ENCODE results near the gene ZCCHC7. TPM values are rescaled to one million over a fixed set of nuclear protein-coding genes. Genes with fewer than 3 reads are reported as not detected.

ZCCHC7 gene
- total RNA-seq, 2 donors from 2014 or later, result 21.2 to 22.7 TPM

DNA sequence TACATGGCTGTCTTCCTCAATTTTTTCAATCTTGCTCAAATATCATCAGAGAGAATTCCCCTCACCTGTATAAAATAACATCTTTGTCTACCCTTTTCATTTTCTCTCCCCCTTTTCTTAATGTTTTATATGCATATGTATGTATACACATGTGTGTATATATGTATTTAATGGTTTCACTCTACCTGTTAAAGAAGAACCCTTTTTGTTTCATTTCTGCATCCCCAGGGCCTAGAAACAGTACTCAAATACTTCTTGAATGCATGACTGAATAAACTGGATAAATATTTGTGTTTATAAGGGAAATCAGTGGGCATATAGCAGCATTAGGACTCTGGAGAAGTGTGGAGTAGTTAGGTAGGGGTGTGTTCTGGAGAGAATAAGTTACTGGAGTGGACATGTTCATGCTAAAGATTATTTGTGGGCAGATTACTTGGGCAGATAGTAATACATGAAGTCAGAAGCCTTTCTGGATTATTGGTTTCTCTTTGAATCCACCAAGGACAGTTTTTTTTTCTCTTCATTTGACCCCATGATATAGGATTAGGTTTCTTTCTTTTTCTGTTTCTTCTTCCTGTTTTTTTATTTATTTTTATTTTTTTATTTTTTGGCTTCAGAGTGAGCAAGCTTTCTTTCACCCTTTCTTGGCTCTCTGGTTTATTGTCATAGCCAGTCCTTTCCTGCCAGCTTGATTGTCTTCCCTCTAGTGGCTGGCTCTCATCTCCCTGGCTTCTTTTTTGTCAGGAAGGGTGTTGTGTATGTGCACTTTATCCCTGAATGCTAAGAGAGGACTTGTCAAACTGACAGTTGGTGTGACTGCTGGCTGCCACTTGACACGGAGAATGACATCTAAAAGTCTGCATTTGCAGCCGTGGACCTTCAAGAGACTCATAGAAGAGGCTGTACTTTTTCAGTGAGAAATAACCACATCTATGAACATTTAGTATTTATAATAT is 89.3 kb downstream of the ZCCHC7 start:
- Mint-ChIP-seq H3K27me3 (ENCODE audit: insufficient read depth) (no peaks in the 10 kb centered on the region), H3K4me1 (peaks cover 2% of the 10 kb centered on the region), H3K9me3 (no peaks in the 10 kb centered on the region), H3K4me3 (no peak overlapping the region), H3K36me3 (ENCODE audit: low read depth) (peaks cover 6% of the 10 kb centered on the region), H3K27ac (no peak overlapping the region)
- no peaks in the 10 kb centered on the region for H3K27me3 ChIP-seq (ENCODE audit: control insufficient read depth, insufficient read depth, low read length, poor library complexity, severe bottlenecking)
- TF ChIP-seq, protein P1, sequence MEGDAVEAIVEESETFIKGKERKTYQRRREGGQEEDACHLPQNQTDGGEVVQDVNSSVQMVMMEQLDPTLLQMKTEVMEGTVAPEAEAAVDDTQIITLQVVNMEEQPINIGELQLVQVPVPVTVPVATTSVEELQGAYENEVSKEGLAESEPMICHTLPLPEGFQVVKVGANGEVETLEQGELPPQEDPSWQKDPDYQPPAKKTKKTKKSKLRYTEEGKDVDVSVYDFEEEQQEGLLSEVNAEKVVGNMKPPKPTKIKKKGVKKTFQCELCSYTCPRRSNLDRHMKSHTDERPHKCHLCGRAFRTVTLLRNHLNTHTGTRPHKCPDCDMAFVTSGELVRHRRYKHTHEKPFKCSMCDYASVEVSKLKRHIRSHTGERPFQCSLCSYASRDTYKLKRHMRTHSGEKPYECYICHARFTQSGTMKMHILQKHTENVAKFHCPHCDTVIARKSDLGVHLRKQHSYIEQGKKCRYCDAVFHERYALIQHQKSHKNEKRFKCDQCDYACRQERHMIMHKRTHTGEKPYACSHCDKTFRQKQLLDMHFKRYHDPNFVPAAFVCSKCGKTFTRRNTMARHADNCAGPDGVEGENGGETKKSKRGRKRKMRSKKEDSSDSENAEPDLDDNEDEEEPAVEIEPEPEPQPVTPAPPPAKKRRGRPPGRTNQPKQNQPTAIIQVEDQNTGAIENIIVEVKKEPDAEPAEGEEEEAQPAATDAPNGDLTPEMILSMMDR (conservative IDR thresholded peaks at IDR 0.05), result peak; percentile 68
- H3K4me3 ChIP-seq (ENCODE audit: low read length), result no peak overlapping the region
- DNase-seq, result no peak
- 20 to 60% methylated on average over 1 to 2 of the region's 2 CpGs for WGBS, 2 experiments (ENCODE audit: insufficient coverage in 1 of 2, insufficient read length in 1 of 2)
- no peaks in the 10 kb centered on the region for H3K36me3 ChIP-seq (ENCODE audit: control insufficient read depth, insufficient read depth, low read length)
- no peaks in the 10 kb centered on the region for H3K9me3 ChIP-seq (ENCODE audit: control insufficient read depth, low read length)
- H3K9ac ChIP-seq (ENCODE audit: extremely low read depth, low read length, poor library complexity, severe bottlenecking), result no peak overlapping the region
- H3K27ac ChIP-seq (ENCODE audit: low read depth, low read length), result no peak overlapping the region
- H3K4me1 ChIP-seq (ENCODE audit: control insufficient read depth, insufficient read depth, low read length), result no peaks in the 10 kb centered on the region

GRCh38 chr9:37210737-37211523 is 90.6 kb downstream of the ZCCHC7 start:
- Mint-ChIP-seq H3K36me3 (ENCODE audit: low read depth) (peaks cover 6% of the 10 kb centered on the region), H3K4me1 (peaks cover 2% of the 10 kb centered on the region), H3K9me3 (no peaks in the 10 kb centered on the region), H3K27ac (no peak overlapping the region), H3K27me3 (ENCODE audit: insufficient read depth) (no peaks in the 10 kb centered on the region), H3K4me3 (no peak overlapping the region)
- Histone ChIP-seq H3K9me3 (ENCODE audit: control insufficient read depth, low read length) (no peaks in the 10 kb centered on the region), H3K9ac (ENCODE audit: extremely low read depth, low read length, poor library complexity, severe bottlenecking) (no peak overlapping the region), H3K4me1 (ENCODE audit: control insufficient read depth, insufficient read depth, low read length) (no peaks in the 10 kb centered on the region), H3K4me3 (ENCODE audit: low read length) (no peak overlapping the region), H3K36me3 (ENCODE audit: control insufficient read depth, insufficient read depth, low read length) (no peaks in the 10 kb centered on the region), H3K27ac (ENCODE audit: low read depth, low read length) (no peak overlapping the region), H3K27me3 (ENCODE audit: control insufficient read depth, insufficient read depth, low read length, poor library complexity, severe bottlenecking) (no peaks in the 10 kb centered on the region)
- WGBS, 2 experiments (ENCODE audit: insufficient coverage in 1 of 2, insufficient read length in 1 of 2), result 82 to 97% methylated on average over 2 to 3 of the region's 3 CpGs
- TF ChIP-seq, protein P1 (conservative IDR thresholded peaks at IDR 0.05), result no peak
- no peak for DNase-seq

DNA sequence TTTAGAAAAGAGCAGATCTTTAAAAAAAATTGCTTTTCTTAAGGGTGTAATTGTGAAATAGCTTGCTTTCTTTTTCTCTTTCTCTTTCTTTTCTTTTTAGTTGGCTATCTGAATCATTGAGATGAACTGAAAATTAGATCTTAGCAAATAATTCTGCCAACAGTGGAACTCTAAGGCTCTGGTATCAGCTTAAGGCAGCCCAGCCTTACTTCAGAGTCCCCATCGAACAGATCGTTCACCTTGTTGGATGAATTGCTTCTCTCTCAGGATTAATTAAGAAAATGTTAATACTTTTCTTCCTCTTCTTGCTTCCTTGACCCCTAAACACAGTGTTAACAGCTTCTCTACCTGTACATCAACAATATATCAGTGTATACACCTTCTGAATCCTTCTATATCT is 92.1 kb downstream of the ZCCHC7 start:
- H3K27ac ChIP-seq (ENCODE audit: low read depth, low read length), result no peak overlapping the region
- H3K9me3 ChIP-seq (ENCODE audit: control insufficient read depth, low read length), result no peaks in the 10 kb centered on the region
- H3K27ac Mint-ChIP-seq, result no peak overlapping the region
- peaks cover 2% of the 10 kb centered on the region for H3K4me1 Mint-ChIP-seq
- H3K36me3 ChIP-seq (ENCODE audit: control insufficient read depth, insufficient read depth, low read length), result no peaks in the 10 kb centered on the region
- no peaks in the 10 kb centered on the region for H3K27me3 Mint-ChIP-seq (ENCODE audit: insufficient read depth)
- no peaks in the 10 kb centered on the region for H3K9me3 Mint-ChIP-seq
- no peak overlapping the region for H3K4me3 Mint-ChIP-seq
- no peak overlapping the region for H3K9ac ChIP-seq (ENCODE audit: extremely low read depth, low read length, poor library complexity, severe bottlenecking)
- TF ChIP-seq, protein P1 (conservative IDR thresholded peaks at IDR 0.05), result no peak
- no peaks in the 10 kb centered on the region for H3K4me1 ChIP-seq (ENCODE audit: control insufficient read depth, insufficient read depth, low read length)
- 100% methylated on average over 2 of the region's 2 CpGs; no CpG with 5 or more reads in 1 of the 2 experiments for WGBS, 2 experiments (ENCODE audit: insufficient coverage in 1 of 2, insufficient read length in 1 of 2)
- H3K27me3 ChIP-seq (ENCODE audit: control insufficient read depth, insufficient read depth, low read length, poor library complexity, severe bottlenecking), result no peaks in the 10 kb centered on the region
- H3K36me3 Mint-ChIP-seq (ENCODE audit: low read depth), result peaks cover 2% of the 10 kb centered on the region
- H3K4me3 ChIP-seq (ENCODE audit: low read length), result no peak overlapping the region
- no peak for DNase-seq

All from endodermal cell (in vitro differentiated cells).